Adrenal gland (tissue), 12 donors: ENCODE measurements around the gene PIKFYVE. TPM values are rescaled to one million over a fixed set of nuclear protein-coding genes. Genes with fewer than 3 reads are reported as not detected.

ENCODE experiments used
- DNase-seq, 7 donors: peaks; one replicate each; pipeline ENCODE4 v3.0.0-alpha.2; 2019 to 2020
- H3K27ac ChIP-seq, 5 donors: fragments of 200-600 bp; sonication (generic) in 4 of 5; 1 replicate in 3 of 5; 2 replicates in 2 of 5; pipeline versions ENCODE4 v1.5.1 to v1.8.0; 2016 to 2020; ENCODE audit warnings: mild to moderate bottlenecking in 1 of 5
- H3K27me3 ChIP-seq: fragments of 200-600 bp; 2 replicates; pipeline ENCODE4 v1.8.0; 2021
- H3K36me3 ChIP-seq, 2 donors: fragments of 200-600 bp; replicated peaks in 1 of 2; 1 replicate in 1 of 2; 2 replicates in 1 of 2; pipeline versions ENCODE4 v1.5.1 to v1.8.0; 2018 to 2022
- H3K4me1 ChIP-seq, 2 donors: fragments of 200-600 bp; replicated peaks in 1 of 2; 1 replicate in 1 of 2; 2 replicates in 1 of 2; pipeline versions ENCODE4 v1.5.1 to v1.8.0; 2018 to 2021
- H3K4me3 ChIP-seq, 4 donors: fragments of 200-600 bp; sonication (generic) in 3 of 4; one replicate each; pipeline ENCODE4 v1.5.1; 2016 to 2018
- H3K9me3 ChIP-seq, 3 donors: fragments of 200-600 bp; sonication (generic) in 1 of 3; replicated peaks in 1 of 3; 1 replicate in 2 of 3; 2 replicates in 1 of 3; pipeline versions ENCODE4 v1.5.1 to v1.8.0; 2016 to 2021
- CTCF ChIP-seq, 6 experiments: fragments of 450-650 bp in 4 of 6; fragments of 200-600 bp in 2 of 6; sonication (generic) in 1 of 6; IDR thresholded peaks; 1 replicate in 5 of 6; 2 replicates in 1 of 6; pipeline versions ENCODE4 v1.5.1 to v1.8.0; 2016 to 2021; ENCODE audit warnings: antibody characterized with exemption in 6 of 6, mild to moderate bottlenecking in 2 of 6, moderate library complexity in 1 of 6
- POLR2A ChIP-seq, 2 donors: fragments of 450-650 bp; IDR thresholded peaks; one replicate each; pipeline ENCODE4 v1.6.1; 2017; ENCODE audit warnings: antibody characterized with exemption in 2 of 2, mild to moderate bottlenecking in 2 of 2, moderate library complexity in 1 of 2
- WGBS, 4 donors: extraction: QIAGEN DNeasy Blood & Tissue Kit in 2 of 4; methylation state at CpG; one replicate each; pipeline versions ENCODE4 v1.1.5 to v1.1.7; 2013 to 2017; 5-methylcytosine and 5-hydroxymethylcytosine counted together
- intact Hi-C, 2 donors: fragments of 100-400 bp; cut with DNase I; formaldehyde crosslinking; loops; one replicate each; pipeline versions ENCODE4 v1.14.1 to v1.15.0; 2022 to 2023
- polyA plus RNA-seq, 3 donors: library from polyadenylated mRNA; stranded (reverse); fragments of 200-250 nt in 2 of 3; fragments of 350-450 nt in 1 of 3; fragmentation: Illumina TruSeq in 1 of 3; extraction: RNeasy Lipid Tissue Mini Kit (QIAGEN cat#74804) in 1 of 3; gene quantifications; one replicate each; pipeline ENCODE4 v1.2.3, GENCODE V29; 2013 to 2014
- total RNA-seq, 9 donors: library from RNA; depleted of rRNA in 4 of 9; stranded (reverse); fragments of >200 nt in 4 of 9; fragments of 120-200 nt in 1 of 9; fragmentation: NEBNext Ultra II Directional in 1 of 9; extraction: Animal tissue kit (Norgen Biotek cat#: 25700) in 1 of 9; gene quantifications; one replicate each; pipeline versions ENCODE4 v1.1.0 to v1.2.4, GENCODE V29; 2013 to 2023
- donor health status: healthy with polysubstance abuse.
- donor health status: Bipolar disorder and iron deficiency.
- donor health status: DM: yes; HTN: yes; CAD: no.
- donor health status: DM: no; HTN: no; CAD: no.
- donor health status: DM: no; HTN: no; CAD: no.
- donor health status: DM: yes; HTN: yes; CAD: no.

Gene PIKFYVE
- total and polyA plus RNA-seq, 12 donors: 5.1 to 36.5 (median 25.3) TPM

- 49 to 94% (median 82%) methylated on average over 2 of the region's 2 CpGs for WGBS, 4 donors
- TF ChIP-seq POLR2A (IDR thresholded peaks at IDR 0.05) (no peak), CTCF (IDR thresholded peaks at IDR 0.05) (no peak)
Measured at GRCh38 chr2:208235860-208236259, 30.2 kb upstream of the PIKFYVE start.

GRCh38 chr2:208239770-208240493 lies 26.1 kb upstream of the PIKFYVE start:
- no peaks in the 10 kb centered on the region for H3K9me3 ChIP-seq
- no peak for DNase-seq
- intact Hi-C loops: no loop called here
- TF ChIP-seq CTCF (IDR thresholded peaks at IDR 0.05) (no peak), POLR2A (IDR thresholded peaks at IDR 0.05) (no peak)
- H3K4me1 ChIP-seq: peaks cover 4 to 5% of the 10 kb centered on the region in 2 donors
- peaks cover 0 to 92% of the 10 kb centered on the region in 2 donors for H3K36me3 ChIP-seq
- no peak overlapping the region for H3K4me3 ChIP-seq
- no peaks in the 10 kb centered on the region for H3K27me3 ChIP-seq
- WGBS, 4 donors: 91 to 97% (median 96%) methylated on average over 6 to 9 of the region's 9 CpGs
- no peak overlapping the region for H3K27ac ChIP-seq

More at GRCh38 chr2:208235860-208236259, 30.2 kb upstream of the PIKFYVE start:
- DNase-seq: no peak
- H3K36me3 ChIP-seq: peaks cover 0 to 51% of the 10 kb centered on the region in 2 donors
- H3K4me1 ChIP-seq: no peaks in the 10 kb centered on the region
- no peaks in the 10 kb centered on the region for H3K9me3 ChIP-seq
- no peak overlapping the region for H3K27ac ChIP-seq
- no peak overlapping the region for H3K4me3 ChIP-seq
- intact Hi-C loops: no loop called here
- H3K27me3 ChIP-seq: no peaks in the 10 kb centered on the region

GRCh38 chr2:208240619-208241209 lies 25.3 kb upstream of the PIKFYVE start:
- TF ChIP-seq CTCF (IDR thresholded peaks at IDR 0.05): no peak
- no peak for TF ChIP-seq POLR2A (IDR thresholded peaks at IDR 0.05)
- no peak overlapping the region for H3K4me3 ChIP-seq
- 94 to 97% (median 96%) methylated on average over 3 of the region's 3 CpGs for WGBS, 4 donors
- no peaks in the 10 kb centered on the region for H3K27me3 ChIP-seq
- no peaks in the 10 kb centered on the region for H3K9me3 ChIP-seq
- H3K4me1 ChIP-seq: peaks cover 4 to 9% of the 10 kb centered on the region in 2 donors
- no peak for DNase-seq
- H3K27ac ChIP-seq: no peak overlapping the region
- intact Hi-C loops: no loop called here
- peaks cover 0 to 94% of the 10 kb centered on the region in 2 donors for H3K36me3 ChIP-seq

- TF ChIP-seq POLR2A (IDR thresholded peaks at IDR 0.05) (no peak), CTCF (IDR thresholded peaks at IDR 0.05) (no peak)
- Histone ChIP-seq H3K27me3 (no peaks in the 10 kb centered on the region), H3K4me1 (peaks cover 24 to 44% of the 10 kb centered on the region in 2 donors), H3K9me3 (no peaks in the 10 kb centered on the region), H3K4me3 (no peak overlapping the region), H3K36me3 (peaks cover 0 to 85% of the 10 kb centered on the region in 2 donors), H3K27ac (no peak overlapping the region)
- no peak for DNase-seq
- intact Hi-C loops: no loop called here
Measured at GRCh38 chr2:208244422-208244821, 21.6 kb upstream of the PIKFYVE start.
